ENCODE results near the gene RAB11FIP3. TPM values are rescaled to one million over a fixed set of nuclear protein-coding genes. Genes with fewer than 3 reads are reported as not detected.
A peak's percentile ranks its signal among the peaks of the same experiment; 100 is the strongest.

RAB11FIP3 gene
- total RNA-seq, 4 donors from 2014 or later: 20.7 to 62.5 (median 29.1) TPM

- H3K27ac ChIP-seq: peak overlapping the region; percentile 94
- no peak for DNase-seq (ENCODE audit: low spot score in 2 of 2)
- H3K9me3 ChIP-seq: no peaks in the 10 kb centered on the region
- WGBS: 76% methylated on average over 12 of the region's 24 CpGs
- no peaks in the 10 kb centered on the region for H3K27me3 ChIP-seq
- H3K36me3 ChIP-seq: peaks cover 17% of the 10 kb centered on the region
- H3K4me1 ChIP-seq: peaks cover 64% of the 10 kb centered on the region
- TF ChIP-seq CTCF (IDR thresholded peaks at IDR 0.05): no peak
- no peak for TF ChIP-seq POLR2A (IDR thresholded peaks at IDR 0.05)
- no peak for TF ChIP-seq POLR2AphosphoS5 (IDR thresholded peaks at IDR 0.05)
- TF ChIP-seq EP300 (IDR thresholded peaks at IDR 0.05): no peak
- H3K4me3 ChIP-seq: no peak overlapping the region
Observed at GRCh38 chr16:524274-525040, 99.0 kb downstream of the RAB11FIP3 start.

- no peak for DNase-seq (ENCODE audit: low spot score in 2 of 2)
- TF ChIP-seq EP300 (IDR thresholded peaks at IDR 0.05) (no peak), POLR2A (IDR thresholded peaks at IDR 0.05) (no peak), POLR2AphosphoS5 (IDR thresholded peaks at IDR 0.05) (no peak), CTCF (IDR thresholded peaks at IDR 0.05) (no peak)
- Histone ChIP-seq H3K36me3 (peaks cover 11% of the 10 kb centered on the region), H3K27ac (peak overlapping the region; percentile 94), H3K9me3 (no peaks in the 10 kb centered on the region), H3K27me3 (no peaks in the 10 kb centered on the region), H3K4me1 (peaks cover 71% of the 10 kb centered on the region), H3K4me3 (no peak overlapping the region)
- 96% methylated on average over 8 of the region's 8 CpGs for WGBS
Observed at GRCh38 chr16:525123-525519, 99.7 kb downstream of the RAB11FIP3 start.

- peak overlapping the region; percentile 73 for H3K4me3 ChIP-seq
- no peaks in the 10 kb centered on the region for H3K9me3 ChIP-seq
- TF ChIP-seq EP300 (IDR thresholded peaks at IDR 0.05) (no peak), POLR2AphosphoS5 (IDR thresholded peaks at IDR 0.05) (no peak), POLR2A (IDR thresholded peaks at IDR 0.05) (no peak)
- peaks cover 5% of the 10 kb centered on the region for H3K36me3 ChIP-seq
- no peak for DNase-seq (ENCODE audit: low spot score in 2 of 2)
- no peaks in the 10 kb centered on the region for H3K27me3 ChIP-seq
- peak overlapping the region; percentile 94 for H3K27ac ChIP-seq
- peaks cover 76% of the 10 kb centered on the region for H3K4me1 ChIP-seq
- WGBS: 37% methylated on average over 12 of the region's 13 CpGs
Observed at GRCh38 chr16:525520-526180, 100.2 kb downstream of the RAB11FIP3 start.

- Histone ChIP-seq H3K36me3 (no peaks in the 10 kb centered on the region), H3K27me3 (no peaks in the 10 kb centered on the region), H3K4me3 (peak overlapping the region; percentile 73), H3K9me3 (no peaks in the 10 kb centered on the region), H3K4me1 (peaks cover 74% of the 10 kb centered on the region), H3K27ac (peak overlapping the region; percentile 94)
- TF ChIP-seq CTCF (IDR thresholded peaks at IDR 0.05) (no peak), POLR2A (IDR thresholded peaks at IDR 0.05) (no peak), EP300 (IDR thresholded peaks at IDR 0.05) (no peak)
- WGBS: 4% methylated on average over 5 of the region's 26 CpGs
- no peak for DNase-seq (ENCODE audit: low spot score in 2 of 2)
Observed at GRCh38 chr16:526181-527014, 100.9 kb downstream of the RAB11FIP3 start.

GRCh38 chr16:527015-527903 lies 101.8 kb downstream of the RAB11FIP3 start, which contains the start of gene CAPN15:
Gene CAPN15 (plus strand): TSS chr16:527712. CDS start chr16:546839, 19,127 bp downstream.
- Histone ChIP-seq H3K27ac (peak within 1 kb of the TSS; percentile 94), H3K27me3 (no peaks in the 10 kb centered on the region), H3K4me3 (peak within 1 kb of the TSS; percentile 73), H3K36me3 (no peaks in the 10 kb centered on the region), H3K9me3 (no peaks in the 10 kb centered on the region), H3K4me1 (peaks cover 66% of the 10 kb centered on the region)
- TF ChIP-seq CTCF (IDR thresholded peaks at IDR 0.05) (peak; percentile 13 to 21), POLR2A (IDR thresholded peaks at IDR 0.05) (peak in 1 of 2 donors; percentile 61), EP300 (IDR thresholded peaks at IDR 0.05) (no peak), POLR2AphosphoS5 (IDR thresholded peaks at IDR 0.05) (peak in 2 of 3 donors; percentile 25 to 45)
- WGBS: 0% methylated on average over 11 of the region's 129 CpGs
- DNase-seq (ENCODE audit: low spot score in 2 of 2): peak; percentile 93
